ENCODE measurements around the gene RAI1. TPM values are rescaled to one million over a fixed set of nuclear protein-coding genes. Genes with fewer than 3 reads are reported as not detected.
"Not testable (repeated sequence)": the region's sequence is repeated elsewhere in the genome, so short reads cannot be mapped to it uniquely, and the experiment has no call there.

Gene RAI1
- total RNA-seq, 1 donor from 2014 or later: 25.1 TPM

- intact Hi-C loops (cut with micrococcal nuclease): no loop called here
Observed at GRCh38 chr17:17663160-17664063, 17.8 kb upstream of the RAI1 start.

GRCh38 chr17:17664064-17664452 is 17.2 kb upstream of the RAI1 start:
- intact Hi-C loops (cut with micrococcal nuclease): no loop called here

- intact Hi-C loops (cut with micrococcal nuclease): no loop called here
Observed at GRCh38 chr17:17665255-17665654, 16.0 kb upstream of the RAI1 start.

- intact Hi-C loops (cut with micrococcal nuclease): no loop called here
Observed at GRCh38 chr17:17666111-17666714, 15.0 kb upstream of the RAI1 start.

- intact Hi-C loops (cut with micrococcal nuclease): no loop called here
Observed at GRCh38 chr17:17667231-17667630, 14.0 kb upstream of the RAI1 start.

- intact Hi-C loops (cut with micrococcal nuclease): no loop called here
Observed at GRCh38 chr17:17667947-17668346, 13.3 kb upstream of the RAI1 start.

- intact Hi-C loops (cut with micrococcal nuclease): no loop called here
Observed at GRCh38 chr17:17668358-17668757, 12.9 kb upstream of the RAI1 start.

GRCh38 chr17:17668775-17669579 is 12.3 kb upstream of the RAI1 start:
- intact Hi-C loops (cut with micrococcal nuclease): no loop called here

- intact Hi-C loops (cut with micrococcal nuclease): no loop called here
Observed at GRCh38 chr17:17669580-17670235, 11.6 kb upstream of the RAI1 start.

GRCh38 chr17:17670701-17671305 is 10.5 kb upstream of the RAI1 start:
- intact Hi-C loops (cut with micrococcal nuclease): no loop called here

- intact Hi-C loops (cut with micrococcal nuclease): no loop called here
Observed at GRCh38 chr17:17671369-17672129, 9.7 kb upstream of the RAI1 start.

- intact Hi-C loops (cut with micrococcal nuclease): no loop called here
Observed at GRCh38 chr17:17672453-17673368, 8.5 kb upstream of the RAI1 start.

GRCh38 chr17:17675416-17675815 is 5.8 kb upstream of the RAI1 start:
- intact Hi-C loops (cut with micrococcal nuclease): no loop called here

GRCh38 chr17:17675925-17676534 is 5.2 kb upstream of the RAI1 start:
- intact Hi-C loops (cut with micrococcal nuclease): no loop called here

GRCh38 chr17:17676752-17677151 is 4.5 kb upstream of the RAI1 start:
- intact Hi-C loops (cut with micrococcal nuclease): no loop called here

- intact Hi-C loops (cut with micrococcal nuclease): no loop called here
Observed at GRCh38 chr17:17677299-17678040, 3.8 kb upstream of the RAI1 start.

GRCh38 chr17:17678063-17678699 is 3.1 kb upstream of the RAI1 start:
- intact Hi-C loops (cut with micrococcal nuclease): not testable (repeated sequence)

GRCh38 chr17:17679243-17679642 is 2.0 kb upstream of the RAI1 start:
- intact Hi-C loops (cut with micrococcal nuclease): no loop called here

Data from T-helper 2 cell treated with Interferon-gamma antibody and Interleukin-4, amounts not matched to agents 100 ng/mL and 5 ng/mL, for 36 hours (primary cell).